HG03108 (cell line): ENCODE results near the gene CAMK2B.

Experiments used
- ATAC-seq: cut with Tn5 transposase; IDR thresholded peaks from one replicate; pipeline ENCODE4 v1.9.1; 2021; ENCODE audit warnings: moderate library complexity; ENCODE audit not compliant: unreplicated experiment

Gene CAMK2B

GRCh38 chr7:44195889-44196288 is 129.5 kb downstream of the CAMK2B start:
- ATAC-seq, result no peak

DNA sequence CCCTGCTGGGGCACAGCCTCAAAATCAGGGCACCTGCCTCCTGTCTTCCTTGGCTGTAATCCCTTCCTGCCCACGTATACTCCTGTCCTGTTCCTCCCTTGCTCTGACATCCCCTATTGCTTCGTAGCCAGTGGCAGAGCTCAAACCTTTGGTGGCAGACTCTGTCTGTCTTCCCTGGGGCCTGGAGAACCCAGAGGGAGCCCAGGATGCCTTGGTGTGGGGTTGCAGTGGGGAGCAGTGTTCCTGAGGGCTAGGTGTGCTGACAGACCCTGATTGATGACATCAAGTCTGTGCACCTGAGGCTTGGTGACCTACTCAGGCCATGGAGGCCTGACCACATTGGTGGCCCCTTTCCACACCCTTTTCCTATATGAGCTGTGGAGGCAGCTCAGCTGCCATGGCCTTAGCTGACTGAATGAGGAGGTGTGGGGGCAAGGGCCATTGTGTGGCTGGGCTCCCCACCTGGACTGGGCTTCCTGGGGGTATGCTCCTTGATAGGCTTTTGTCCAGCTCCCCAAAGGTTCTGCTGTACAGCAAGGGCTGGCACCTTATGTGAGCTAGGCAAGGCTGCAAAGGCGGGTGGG is 130.7 kb downstream of the CAMK2B start:
- ATAC-seq, result no peak

DNA sequence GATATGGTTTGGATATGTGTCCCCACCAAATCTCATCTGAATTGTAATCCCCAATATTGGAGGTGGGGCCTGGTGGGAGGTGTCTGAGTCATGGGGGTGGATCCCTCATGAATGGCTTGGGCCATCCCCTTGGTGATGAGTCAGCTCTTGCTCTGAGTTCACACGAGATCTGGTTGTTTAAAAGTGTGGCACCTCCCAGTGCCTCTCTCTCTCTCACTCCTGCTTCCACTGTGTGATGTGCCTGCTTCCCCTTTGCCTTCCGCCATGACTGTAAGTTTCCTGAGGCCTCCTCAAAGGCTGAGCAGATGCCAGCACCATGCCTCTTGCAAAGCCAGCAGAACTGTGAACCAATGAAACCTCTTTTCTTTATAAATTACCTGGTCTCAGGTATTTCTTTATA is 131.3 kb downstream of the CAMK2B start:
- ATAC-seq, result no peak

DNA sequence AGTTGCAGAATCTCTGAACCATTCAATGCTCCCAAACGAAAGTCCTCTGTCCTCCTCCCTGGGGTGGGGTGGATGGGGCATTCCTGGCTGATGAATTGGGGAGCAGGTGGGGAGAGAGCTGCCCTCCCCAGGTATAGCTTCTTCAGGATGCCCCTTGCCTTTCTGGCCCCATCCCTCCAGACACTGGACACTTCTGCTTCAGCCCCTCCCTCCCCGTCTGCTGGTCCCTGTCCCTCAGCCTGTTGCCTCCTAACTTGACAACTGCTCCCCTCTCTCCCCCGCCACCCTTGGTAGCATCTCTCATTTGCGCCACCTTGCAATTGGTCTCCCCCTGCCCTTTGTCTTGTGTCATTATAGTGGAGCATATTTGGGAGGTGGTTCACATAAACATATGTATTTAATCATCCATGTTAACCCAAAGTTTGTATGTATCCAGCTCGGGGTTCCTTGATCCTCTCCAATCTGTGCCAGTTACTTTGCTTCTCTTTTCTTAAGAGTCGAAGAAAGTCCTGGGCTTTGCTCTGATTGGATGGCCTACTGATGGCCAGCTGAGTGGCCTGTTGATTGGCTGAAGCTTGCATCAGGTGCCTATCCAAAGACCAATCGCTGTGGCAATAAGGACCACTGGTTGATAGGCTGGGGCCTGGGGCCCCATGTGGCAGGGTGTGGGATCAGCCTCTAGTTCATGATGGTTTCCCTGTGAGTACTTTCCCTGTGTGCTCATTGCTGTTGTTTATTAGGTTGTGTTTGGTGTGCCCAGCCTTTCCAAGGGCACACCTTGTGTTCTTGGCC is 132.2 kb downstream of the CAMK2B start:
- no peak for ATAC-seq

DNA sequence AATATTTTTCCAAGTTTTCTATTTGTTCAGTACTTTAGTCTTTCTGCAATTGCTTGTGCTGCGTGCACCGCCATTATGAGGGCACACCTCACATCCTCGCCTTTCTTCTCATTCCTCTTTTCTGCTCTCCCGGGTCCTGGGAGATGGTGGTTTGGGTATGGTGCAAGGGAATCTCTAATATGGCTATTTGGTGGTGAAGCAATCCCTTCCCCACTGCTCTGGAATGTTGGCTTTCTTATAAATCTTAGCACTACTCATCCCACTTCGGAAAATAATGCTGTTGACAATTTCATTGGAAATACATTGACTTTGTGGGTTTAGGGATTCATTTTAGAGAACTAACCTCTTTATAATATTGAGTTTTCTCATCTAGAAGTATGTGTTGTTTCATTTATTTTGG is 134.2 kb downstream of the CAMK2B start:
- no peak for ATAC-seq

- ATAC-seq, result no peak
Observed at GRCh38 chr7:44189993-44190872, 135.2 kb downstream of the CAMK2B start.

- no peak for ATAC-seq
Observed at GRCh38 chr7:44189286-44189992, 136.0 kb downstream of the CAMK2B start, which contains the start of gene GCK. Gene GCK (minus strand): TSS chr7:44189439. CDS start chr7:44188953, 486 bp downstream.

DNA sequence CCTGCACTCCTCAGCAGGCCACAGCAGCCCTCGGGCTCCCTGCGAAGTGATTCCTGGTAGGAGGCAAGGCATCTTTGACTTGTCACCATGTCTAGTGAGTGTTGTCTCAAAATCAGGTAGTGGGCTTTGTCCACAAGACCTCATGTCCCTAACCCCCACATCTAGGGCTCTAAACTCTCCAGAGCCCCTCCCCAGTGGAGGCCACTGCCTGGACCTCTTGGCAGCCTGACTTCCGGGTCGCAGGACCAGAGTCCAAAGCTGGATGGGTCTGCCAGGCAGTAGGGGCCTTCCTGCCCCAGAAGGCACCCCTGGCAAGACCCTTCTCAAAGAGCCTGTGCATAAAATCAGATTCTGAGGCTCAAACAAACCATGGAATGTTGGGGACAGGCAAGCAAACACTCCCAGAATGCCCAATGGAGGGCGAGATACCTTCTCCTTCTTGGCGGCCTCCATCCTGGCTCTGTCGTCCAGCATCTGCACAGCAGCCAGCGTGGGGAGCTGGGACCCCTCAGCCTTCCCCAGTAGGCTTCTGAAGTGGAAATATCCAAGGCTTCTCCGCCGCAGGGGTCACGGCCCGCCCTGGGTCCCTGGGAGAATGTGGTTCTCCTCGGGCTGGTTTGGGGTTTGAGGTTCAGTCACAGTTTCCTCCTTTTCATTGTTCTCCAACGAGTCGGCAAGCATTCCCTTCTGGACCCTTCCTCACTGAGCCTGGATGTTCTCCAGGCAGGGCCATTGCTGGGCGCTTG is 136.7 kb downstream of the CAMK2B start:
- ATAC-seq, result no peak

GRCh38 chr7:44187636-44188416 is 137.6 kb downstream of the CAMK2B start:
- ATAC-seq, result no peak

GRCh38 chr7:44186736-44187135 is 138.7 kb downstream of the CAMK2B start:
- no peak for ATAC-seq

GRCh38 chr7:44185729-44186128 is 139.7 kb downstream of the CAMK2B start:
- no peak for ATAC-seq

GRCh38 chr7:44184873-44185446 is 140.4 kb downstream of the CAMK2B start:
- no peak for ATAC-seq

DNA sequence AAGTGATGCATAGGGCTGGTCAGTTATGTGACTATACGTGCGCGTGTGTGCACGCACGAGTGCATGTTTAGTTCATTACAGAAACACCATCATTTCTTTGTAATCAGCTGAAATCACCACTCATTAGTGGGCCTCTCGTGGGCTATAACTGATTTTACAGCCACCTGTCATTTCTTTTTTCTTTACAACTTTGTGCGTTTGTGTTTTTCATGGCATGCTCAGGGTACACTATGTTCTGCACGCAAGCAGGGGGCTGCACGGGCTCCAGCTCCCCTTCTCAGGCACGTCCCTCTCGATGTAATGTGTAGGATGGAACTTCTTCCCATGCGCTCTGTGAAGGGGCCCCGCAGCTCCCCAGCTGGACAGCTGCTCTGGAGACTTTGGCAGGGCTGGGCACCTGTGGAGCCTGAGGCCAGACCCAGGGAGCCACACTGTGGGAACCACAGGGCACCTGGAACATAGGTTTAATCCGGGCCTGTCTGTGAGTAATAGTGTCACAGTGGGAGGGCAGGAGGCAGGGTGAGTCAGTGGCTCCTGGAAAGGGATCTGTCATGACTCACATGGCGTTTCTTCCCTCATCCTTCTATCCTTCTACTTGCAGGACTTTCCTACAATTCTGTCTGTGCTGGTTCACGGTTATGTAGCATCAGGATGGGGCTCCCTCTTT is 141.1 kb downstream of the CAMK2B start:
- no peak for ATAC-seq

- no peak for ATAC-seq
Observed at GRCh38 chr7:44183386-44183785, 142.0 kb downstream of the CAMK2B start.

GRCh38 chr7:44182827-44183226 is 142.6 kb downstream of the CAMK2B start:
- ATAC-seq, result no peak

DNA sequence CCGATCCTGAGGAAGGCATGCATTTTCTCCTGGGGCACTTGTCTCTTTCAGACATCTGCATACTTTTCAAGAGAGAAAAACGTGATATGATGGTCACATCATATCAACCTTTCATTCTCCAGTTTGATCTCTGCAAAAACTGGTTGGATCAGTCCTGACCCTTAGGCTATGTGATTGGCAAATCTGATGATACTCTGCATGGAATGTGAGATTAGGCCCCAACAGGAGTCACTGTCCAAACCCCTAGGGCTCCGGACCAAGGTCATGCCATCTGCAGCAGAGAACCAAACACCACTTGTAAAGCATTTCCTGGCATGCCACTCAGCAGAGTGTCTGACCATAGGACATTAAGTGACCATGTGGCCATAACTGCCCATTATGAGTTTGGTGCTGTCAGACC is 144.8 kb downstream of the CAMK2B start:
- ATAC-seq, result no peak

GRCh38 chr7:44177570-44178131 is 147.7 kb downstream of the CAMK2B start:
- ATAC-seq, result no peak

DNA sequence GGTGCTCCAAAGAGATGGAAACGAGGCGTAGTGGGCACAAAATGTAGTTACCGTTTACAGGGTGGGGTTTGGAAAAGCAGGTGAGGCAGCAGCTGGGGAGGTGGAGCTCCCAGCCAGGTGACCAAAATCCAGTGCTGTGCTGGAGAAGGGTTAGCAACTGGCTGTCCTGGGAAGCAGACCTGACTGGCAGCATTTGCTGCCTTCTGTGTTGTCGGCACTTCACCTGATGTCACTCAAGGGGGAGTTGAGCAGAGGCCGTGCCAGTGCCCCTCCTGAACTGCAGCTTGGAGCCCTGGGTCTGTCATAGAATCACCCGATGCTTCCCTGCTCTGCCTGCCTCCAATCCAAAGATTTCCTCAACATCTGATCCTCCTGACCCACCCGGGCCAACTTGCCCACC is 148.9 kb downstream of the CAMK2B start:
- no peak for ATAC-seq
